ENCODE results near the gene RFT1.

- TF ChIP-seq CTCF (optimal IDR thresholded peaks at IDR 0.05 in 1 of 3, IDR thresholded peaks at IDR 0.05 in 1 of 3, conservative IDR thresholded peaks at IDR 0.05 in 1 of 3; ENCODE audit: extremely low read depth in 1 of 3, insufficient read depth in 2 of 3, low read length in 3 of 3): no peak
- TF ChIP-seq EZH2 (IDR thresholded peaks at IDR 0.05; ENCODE audit: low read length): no peak
Observed at GRCh38 chr3:53100818-53101466, 29.3 kb downstream of the RFT1 start.

Measured in keratinocyte (primary cell).